Heart right ventricle (tissue), 16 donors: ENCODE results near the gene PUS7L. TPM values are rescaled to one million over a fixed set of nuclear protein-coding genes. Genes with fewer than 3 reads are reported as not detected.

Experiments
- ATAC-seq, 8 donors: fragments of 200-7000 bp; cut with Tn5 transposase; one replicate each; pipeline ENCODE4 v1.9.1; 2020; ENCODE audit warnings: mild to moderate bottlenecking in 8 of 8, moderate library complexity in 8 of 8, moderate number of reproducible peaks in 1 of 8
- DNase-seq, 2 donors: peaks; one replicate each; pipeline ENCODE4 v3.0.0-alpha.2; 2020
- H3K27ac ChIP-seq, 10 donors: fragments of 200-600 bp; sonication (generic) in 2 of 10; one replicate each; pipeline versions ENCODE4 v1.5.0 to v1.8.0; 2020 to 2022; ENCODE audit warnings: mild to moderate bottlenecking in 3 of 10
- H3K27me3 ChIP-seq, 7 donors: fragments of 200-600 bp; one replicate each; pipeline ENCODE4 v1.8.0; 2021 to 2022; ENCODE audit warnings: mild to moderate bottlenecking in 2 of 7
- H3K36me3 ChIP-seq, 9 donors: fragments of 200-600 bp; sonication (generic) in 1 of 9; one replicate each; pipeline versions ENCODE4 v1.5.0 to v1.8.0; 2020 to 2022; ENCODE audit warnings: mild to moderate bottlenecking in 2 of 9
- H3K4me1 ChIP-seq, 9 donors: fragments of 200-600 bp; sonication (generic) in 1 of 9; one replicate each; pipeline versions ENCODE4 v1.5.0 to v1.8.0; 2020 to 2022; ENCODE audit warnings: mild to moderate bottlenecking in 4 of 9
- H3K4me3 ChIP-seq, 10 donors: fragments of 200-600 bp; sonication (generic) in 2 of 10; one replicate each; pipeline versions ENCODE4 v1.5.0 to v1.8.0; 2020 to 2022; ENCODE audit warnings: mild to moderate bottlenecking in 7 of 10, moderate library complexity in 2 of 10
- H3K9me3 ChIP-seq, 11 donors: fragments of 200-600 bp in 10 of 11; sonication (generic) in 2 of 11; one replicate each; pipeline versions ENCODE4 v1.5.0 to v1.8.0; 2013 to 2022; ENCODE audit warnings: mild to moderate bottlenecking in 2 of 11, control low read depth in 1 of 11, moderate library complexity in 1 of 11
- intact Hi-C, 10 donors: fragments of 100-400 bp; cut with DNase I; formaldehyde crosslinking; loops; one replicate each; pipeline versions ENCODE4 v1.11.1 to v1.14.2; 2022
- polyA plus RNA-seq, 2 donors: library from polyadenylated mRNA; stranded (reverse); fragments of 200-250 nt; gene quantifications; one replicate each; pipeline ENCODE4 v1.2.3, GENCODE V29; 2013
- total RNA-seq, 10 donors: library from RNA; stranded (reverse); fragmentation: NEBNext Ultra II Directional in 3 of 10; extraction: Animal tissue kit (Norgen Biotek cat#: 25700) in 3 of 10; gene quantifications; one replicate each; pipeline versions ENCODE4 v1.2.1 to v1.2.4, GENCODE V29; 2021 to 2023
- TF ChIP-seq, protein P1 (sequence below), 9 donors: fragments of 200-600 bp; sonication (generic) in 2 of 9; IDR thresholded peaks; one replicate each; pipeline versions ENCODE4 v1.5.0 to v1.8.0; 2021 to 2022; ENCODE audit warnings: antibody characterized with exemption in 9 of 9, mild to moderate bottlenecking in 5 of 9, moderate library complexity in 1 of 9
- donor health status: Arrhythmogenic right ventricular cardiomyopathy.
- donor health status: ischemic (EF 13 %, LVEDD 7.1; RV severe dilation, severe dysfunction).
- donor health status: healthy with polysubstance abuse.
- donor health status: DM: no; HTN: yes; CAD: no.
- donor health status: DM: no; HTN: no; CAD: no.
- donor health status: ischemic (EF 25% LVEDD 6.9; RV normal size, moderate dysfunction).
- donor health status: ischemic (EF 25% LVEDD 5.7; RV mildly dilated, moderate dysfunction).
- donor health status: healthy.
- donor health status: DM: yes; HTN: yes; CAD: no.
- donor health status: Ischemic cardiomyopathy.
- donor health status: ischemic (EF 35%, LVEDD 5.7; RV mildly dilated, moderate dysfunction).
- donor health status: nonischemic (EF 11% LVEDD 7.7; RV severe dilation, severe dysfunction).
- donor health status: DM: yes; HTN: yes; CAD: no.
- donor health status: PGD.
- donor health status: ischemic (EF 29% LVEDD 5.4; RV normal size, mild dysfunction).
- donor health status: nonischemic (EF 23%, LVEDD 6.1; RV moderate dilation, normal function).

PUS7L gene
- total and polyA plus RNA-seq, 12 donors, result 1.2 to 7.8 (median 5.1) TPM

DNA sequence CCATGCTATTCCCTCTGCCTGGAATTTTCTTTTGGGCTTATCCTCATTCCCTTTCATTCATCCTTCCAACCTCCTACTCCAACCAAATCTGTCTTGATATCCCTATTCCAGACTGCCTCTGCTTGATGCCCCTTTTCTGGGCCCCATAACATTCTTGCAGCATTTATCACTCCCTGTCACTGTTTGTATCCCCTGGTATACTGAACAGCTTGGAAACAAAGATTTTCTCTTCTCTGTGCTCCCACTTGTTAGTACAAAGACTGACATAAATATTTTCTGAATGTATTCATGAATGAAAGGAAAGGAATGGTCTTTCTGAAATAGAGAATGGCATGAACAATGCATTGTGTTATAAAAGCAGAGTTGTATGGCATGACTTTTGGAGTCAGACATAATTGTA lies 7.7 kb upstream of the PUS7L start:
- TF ChIP-seq, protein P1, sequence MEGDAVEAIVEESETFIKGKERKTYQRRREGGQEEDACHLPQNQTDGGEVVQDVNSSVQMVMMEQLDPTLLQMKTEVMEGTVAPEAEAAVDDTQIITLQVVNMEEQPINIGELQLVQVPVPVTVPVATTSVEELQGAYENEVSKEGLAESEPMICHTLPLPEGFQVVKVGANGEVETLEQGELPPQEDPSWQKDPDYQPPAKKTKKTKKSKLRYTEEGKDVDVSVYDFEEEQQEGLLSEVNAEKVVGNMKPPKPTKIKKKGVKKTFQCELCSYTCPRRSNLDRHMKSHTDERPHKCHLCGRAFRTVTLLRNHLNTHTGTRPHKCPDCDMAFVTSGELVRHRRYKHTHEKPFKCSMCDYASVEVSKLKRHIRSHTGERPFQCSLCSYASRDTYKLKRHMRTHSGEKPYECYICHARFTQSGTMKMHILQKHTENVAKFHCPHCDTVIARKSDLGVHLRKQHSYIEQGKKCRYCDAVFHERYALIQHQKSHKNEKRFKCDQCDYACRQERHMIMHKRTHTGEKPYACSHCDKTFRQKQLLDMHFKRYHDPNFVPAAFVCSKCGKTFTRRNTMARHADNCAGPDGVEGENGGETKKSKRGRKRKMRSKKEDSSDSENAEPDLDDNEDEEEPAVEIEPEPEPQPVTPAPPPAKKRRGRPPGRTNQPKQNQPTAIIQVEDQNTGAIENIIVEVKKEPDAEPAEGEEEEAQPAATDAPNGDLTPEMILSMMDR (IDR thresholded peaks at IDR 0.05), result no peak
- no peaks in the 10 kb centered on the region for H3K27me3 ChIP-seq
- intact Hi-C loops, result no loop called here
- H3K9me3 ChIP-seq, result no peaks in the 10 kb centered on the region
- no peak for ATAC-seq
- H3K4me1 ChIP-seq, result peaks cover 0 to 17% (median under 1%) of the 10 kb centered on the region in 9 donors
- no peak overlapping the region for H3K4me3 ChIP-seq
- H3K27ac ChIP-seq, result no peak overlapping the region
- no peak for DNase-seq
- H3K36me3 ChIP-seq, result peaks cover 0 to 47% (median 10%) of the 10 kb centered on the region in 9 donors

DNA sequence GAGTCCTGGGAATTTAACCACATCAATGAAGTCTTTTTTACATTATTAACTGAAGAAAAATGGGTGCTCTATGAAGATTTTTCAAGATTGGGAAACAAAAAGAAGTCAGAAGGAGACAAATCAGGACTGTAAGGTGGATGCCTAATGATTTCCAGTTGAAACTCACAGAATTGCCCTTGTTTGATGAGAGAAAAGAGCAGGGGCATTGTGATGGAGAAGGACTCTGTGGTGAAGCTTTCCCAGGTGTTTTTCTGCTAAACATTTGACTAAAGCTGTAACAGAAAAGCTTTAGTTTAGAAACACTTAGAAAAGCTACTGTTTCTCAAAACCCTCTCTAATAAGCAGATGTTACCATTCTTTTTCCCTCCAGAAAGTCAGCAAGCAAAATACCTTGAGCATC lies 5.9 kb upstream of the PUS7L start:
- peaks cover 2 to 35% (median 17%) of the 10 kb centered on the region in 9 donors for H3K4me1 ChIP-seq

DNA sequence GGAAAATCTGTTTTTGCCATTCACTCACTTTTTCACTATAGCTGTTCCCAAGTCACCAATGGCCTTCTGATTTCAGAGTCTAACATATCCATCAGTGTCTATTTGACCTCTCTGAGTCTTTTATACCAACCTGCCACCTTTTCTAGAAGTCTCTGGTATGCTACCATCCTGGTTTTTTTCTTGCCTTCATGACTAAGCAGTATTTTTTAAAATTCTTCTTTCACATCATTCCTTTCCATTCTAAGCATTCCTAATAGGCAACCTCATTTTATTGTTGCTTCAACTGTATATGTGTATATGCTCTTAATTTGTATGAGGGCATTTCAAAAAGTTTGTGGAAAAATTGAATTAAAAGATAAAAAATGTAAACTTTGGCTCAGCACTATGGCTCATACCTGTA lies 5.2 kb upstream of the PUS7L start:
- intact Hi-C loops, result no loop called here
- Histone ChIP-seq H3K27me3 (no peaks in the 10 kb centered on the region), H3K27ac (no peak overlapping the region), H3K9me3 (no peaks in the 10 kb centered on the region), H3K4me1 (peaks cover 2 to 37% (median 19%) of the 10 kb centered on the region in 9 donors), H3K4me3 (no peak overlapping the region), H3K36me3 (peaks cover 0 to 22% (median 0%) of the 10 kb centered on the region in 9 donors)
- DNase-seq (no peak), ATAC-seq (no peak)
- TF ChIP-seq, protein P1 (IDR thresholded peaks at IDR 0.05), result no peak

More for the DNA sequence above, 5.9 kb upstream of the PUS7L start:
- no peak overlapping the region for H3K27ac ChIP-seq
- DNase-seq (no peak), ATAC-seq (no peak)
- intact Hi-C loops, result no loop called here
- H3K27me3 ChIP-seq, result no peaks in the 10 kb centered on the region
- H3K36me3 ChIP-seq, result peaks cover 0 to 30% (median 4%) of the 10 kb centered on the region in 9 donors
- no peaks in the 10 kb centered on the region for H3K9me3 ChIP-seq
- H3K4me3 ChIP-seq, result no peak overlapping the region
- TF ChIP-seq, protein P1 (IDR thresholded peaks at IDR 0.05), result no peak

DNA sequence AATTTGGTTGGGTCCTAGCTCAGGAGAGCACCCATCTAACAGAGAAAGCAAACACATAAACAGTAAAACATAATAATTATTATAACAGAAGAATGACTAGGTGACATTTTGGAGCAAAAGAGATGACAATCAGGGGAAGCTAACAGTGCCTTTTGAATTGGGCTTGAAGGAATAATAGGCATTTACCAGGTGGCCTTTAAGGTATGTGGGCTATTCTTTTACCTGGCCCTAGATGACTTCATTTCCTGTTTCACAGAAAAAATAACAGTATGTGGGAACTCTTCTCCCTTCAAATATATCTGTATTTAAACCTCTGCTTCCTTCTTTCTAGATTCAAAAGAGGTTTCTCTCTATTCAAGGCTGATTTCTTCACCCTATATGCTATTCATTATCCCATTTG lies 4.0 kb upstream of the PUS7L start:
- no peak for DNase-seq
- Histone ChIP-seq H3K4me3 (no peak overlapping the region), H3K27me3 (no peaks in the 10 kb centered on the region), H3K36me3 (peaks cover 0 to 11% (median 0%) of the 10 kb centered on the region in 9 donors), H3K9me3 (no peaks in the 10 kb centered on the region), H3K27ac (no peak overlapping the region), H3K4me1 (peaks cover 4 to 43% (median 25%) of the 10 kb centered on the region in 9 donors)
- ATAC-seq, result no peak
- intact Hi-C loops, result no loop called here
- TF ChIP-seq, protein P1 (IDR thresholded peaks at IDR 0.05), result no peak

DNA sequence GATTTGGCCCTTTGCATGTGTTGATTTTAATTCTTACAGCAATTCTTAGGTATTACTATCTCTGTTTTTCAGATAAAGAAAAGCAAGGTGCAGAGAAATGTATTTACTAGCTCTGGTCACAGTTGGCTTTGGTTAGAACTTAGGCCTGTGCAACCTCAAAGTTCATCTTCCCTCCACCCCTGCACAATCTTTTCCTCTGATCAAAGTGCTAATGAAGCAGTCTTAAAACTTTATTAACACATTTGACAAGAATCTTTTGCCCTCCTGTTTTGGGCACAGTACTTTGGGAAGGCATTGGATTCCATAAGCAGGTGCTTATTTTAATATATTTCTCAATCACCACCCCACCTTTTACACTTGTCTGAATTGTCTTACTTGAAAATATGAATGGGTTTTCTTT lies 2.9 kb upstream of the PUS7L start:
- Histone ChIP-seq H3K4me3 (no peak overlapping the region), H3K9me3 (no peaks in the 10 kb centered on the region), H3K27ac (no peak overlapping the region), H3K27me3 (no peaks in the 10 kb centered on the region), H3K4me1 (peaks cover 4 to 52% (median 26%) of the 10 kb centered on the region in 9 donors), H3K36me3 (peaks cover 0 to 11% (median 0%) of the 10 kb centered on the region in 9 donors)
- TF ChIP-seq, protein P1 (IDR thresholded peaks at IDR 0.05), result no peak
- ATAC-seq (no peak), DNase-seq (no peak)
- intact Hi-C loops, result no loop called here
